H1 (cell line): ENCODE data around the gene PDK3. TPM values are rescaled to one million over a fixed set of nuclear protein-coding genes. Genes with fewer than 3 reads are reported as not detected.

Experiments
- CTCF ChIA-PET: fragments of 300-600 bp; sonication (Branson Sonifier 250); formaldehyde crosslinking; loops from one replicate; lab custom pipeline; 2021; ENCODE audit not compliant: partially characterized antibody; lab: Charles Lee
- POLR2A ChIA-PET: fragments of 300-600 bp; sonication (Branson Sonifier 250); formaldehyde crosslinking; loops from one replicate; lab custom pipeline; 2021; ENCODE audit warnings: inconsistent platforms; ENCODE audit not compliant: partially characterized antibody; lab: Charles Lee
- DNase-seq, 2 experiments: peaks; one replicate each; pipeline versions ENCODE4 v3.0.0 to v3.0.0-alpha.2; 2010 to 2022; ENCODE audit warnings: low spot score in 2 of 2, low read depth in 1 of 2, mixed read lengths in 1 of 2
- FAIRE-seq: peaks from 2 replicates; lab custom pipeline; 2011; peaks lifted over from hg19 to GRCh38; lab: Jason Lieb, UNC
- H2AFZ ChIP-seq: 2 replicates; pipeline ENCODE4 v1.8.1; 2012; ENCODE audit warnings: low read length, inconsistent platforms
- H2AK5ac ChIP-seq: 2 replicates; pipeline ENCODE4 v1.6.1; 2013; ENCODE audit warnings: low read depth, low read length
- H2BK120ac ChIP-seq: replicated peaks from 2 replicates; pipeline ENCODE3; 2013; ENCODE audit warnings: low read depth, low read length, inconsistent platforms
- H2BK12ac ChIP-seq: 2 replicates; pipeline ENCODE4 v1.6.1; 2013; ENCODE audit warnings: low read depth, low read length
- H2BK15ac ChIP-seq: 2 replicates; pipeline ENCODE4 v1.6.1; 2013; ENCODE audit warnings: low read length
- H2BK20ac ChIP-seq: 2 replicates; pipeline ENCODE4 v1.6.1; 2013; ENCODE audit warnings: low read length
- H2BK5ac ChIP-seq: 2 replicates; pipeline ENCODE4 v1.6.1; 2013; ENCODE audit warnings: low read depth, low read length
- H3K14ac ChIP-seq: 2 replicates; pipeline ENCODE4 v1.6.1; 2013; ENCODE audit warnings: inconsistent platforms; ENCODE audit not compliant: insufficient read length
- H3K18ac ChIP-seq: 2 replicates; pipeline ENCODE4 v1.6.1; 2013; ENCODE audit warnings: low read length; ENCODE audit errors: extremely low read depth
- H3K23ac ChIP-seq: 2 replicates; pipeline ENCODE4 v1.6.1; 2013; ENCODE audit warnings: inconsistent platforms; ENCODE audit not compliant: insufficient read length
- H3K23me2 ChIP-seq: 2 replicates; pipeline ENCODE4 v1.6.1; 2013; ENCODE audit warnings: low read depth, low read length
- H3K27ac ChIP-seq: 2 replicates; pipeline ENCODE4 v1.6.1; 2011; ENCODE audit warnings: low read depth, low read length, inconsistent platforms
- H3K27me3 ChIP-seq, 4 experiments: replicated peaks in 1 of 4; 1 replicate in 1 of 4; 2 replicates in 3 of 4; pipeline versions ENCODE4 v1.6.1 to v1.8.1; 2011 to 2013; ENCODE audit warnings: low read length in 3 of 4, mild to moderate bottlenecking in 3 of 4, inconsistent platforms in 2 of 4, mixed read lengths in 2 of 4, moderate library complexity in 1 of 4; ENCODE audit not compliant: control insufficient read depth in 3 of 4, insufficient read depth in 3 of 4; ENCODE audit errors: extremely low read depth in 1 of 4
- H3K36me3 ChIP-seq, 4 experiments: 2 replicates each; pipeline versions ENCODE4 v1.6.1 to v1.8.1; 2011 to 2013; ENCODE audit warnings: mild to moderate bottlenecking in 4 of 4, low read length in 3 of 4, moderate library complexity in 2 of 4, control low read depth in 1 of 4, inconsistent platforms in 1 of 4; ENCODE audit not compliant: insufficient read depth in 4 of 4, control insufficient read depth in 2 of 4
- H3K4ac ChIP-seq: replicated peaks from 2 replicates; pipeline ENCODE3; 2013; ENCODE audit warnings: low read length, low read depth, mixed read lengths, inconsistent platforms; ENCODE audit not compliant: insufficient read length
- H3K4me1 ChIP-seq, 4 experiments: replicated peaks in 1 of 4; 1 replicate in 1 of 4; 2 replicates in 3 of 4; pipeline versions ENCODE4 v1.6.1 to v1.8.1; 2011 to 2013; ENCODE audit warnings: low read length in 3 of 4, inconsistent platforms in 2 of 4, mixed read lengths in 1 of 4; ENCODE audit not compliant: insufficient read depth in 4 of 4, control insufficient read depth in 3 of 4
- H3K4me2 ChIP-seq, 2 experiments: 2 replicates each; pipeline versions ENCODE4 v1.6.1 to v1.8.1; 2011 to 2013; ENCODE audit warnings: low read depth in 2 of 2, low read length in 2 of 2, control low read depth in 1 of 2, inconsistent platforms in 1 of 2, mild to moderate bottlenecking in 1 of 2; ENCODE audit not compliant: insufficient read depth in 1 of 2
- H3K4me3 ChIP-seq, 4 experiments: fragments of 200-600, 300-600 bp in 1 of 4; sonication (generic), shearing (Covaris generic), sonication (Bioruptor Twin) in 1 of 4; 2 replicates each; pipeline versions ENCODE4 v1.5.1 to v1.8.1; 2011 to 2016; ENCODE audit warnings: low read length in 4 of 4, low read depth in 3 of 4, control low read depth in 2 of 4, inconsistent platforms in 2 of 4, mild to moderate bottlenecking in 2 of 4, mixed read lengths in 1 of 4, moderate library complexity in 1 of 4; ENCODE audit not compliant: insufficient read depth in 2 of 4; ENCODE audit errors: extremely low read depth in 1 of 4
- H3K56ac ChIP-seq: replicated peaks from 2 replicates; pipeline ENCODE3; 2013; ENCODE audit warnings: low read depth, mild to moderate bottlenecking, mixed read lengths, low read length, inconsistent platforms; ENCODE audit not compliant: insufficient read length
- H3K79me1 ChIP-seq: 2 replicates; pipeline ENCODE4 v1.6.1; 2013; ENCODE audit warnings: low read depth, low read length, control low read depth
- H3K79me2 ChIP-seq, 2 experiments: 2 replicates each; pipeline versions ENCODE4 v1.6.1 to v1.8.1; 2012 to 2013; ENCODE audit warnings: low read length in 2 of 2, mild to moderate bottlenecking in 2 of 2, inconsistent platforms in 1 of 2; ENCODE audit not compliant: insufficient read depth in 2 of 2, control insufficient read depth in 1 of 2
- H3K9ac ChIP-seq, 4 experiments: replicated peaks in 1 of 4; 1 replicate in 1 of 4; 2 replicates in 3 of 4; pipeline versions ENCODE4 v1.6.1 to v1.8.1; 2011 to 2013; ENCODE audit warnings: low read depth in 3 of 4, low read length in 3 of 4, control low read depth in 2 of 4, mild to moderate bottlenecking in 2 of 4, moderate library complexity in 2 of 4, inconsistent platforms in 1 of 4; ENCODE audit errors: extremely low read depth in 1 of 4
- H3K9me3 ChIP-seq, 2 experiments: 2 replicates each; pipeline versions ENCODE4 v1.6.1 to v1.8.1; 2012 to 2013; ENCODE audit warnings: mild to moderate bottlenecking in 2 of 2, moderate library complexity in 2 of 2, control low read depth in 1 of 2, inconsistent platforms in 1 of 2, low read depth in 1 of 2, low read length in 1 of 2, mixed read lengths in 1 of 2; ENCODE audit not compliant: insufficient read depth in 2 of 2
- H4K20me1 ChIP-seq, 2 experiments: replicated peaks in 1 of 2; 2 replicates each; pipeline versions ENCODE3 to v1.8.1; 2011 to 2013; ENCODE audit warnings: inconsistent platforms in 2 of 2, low read length in 2 of 2, mild to moderate bottlenecking in 1 of 2; ENCODE audit not compliant: insufficient read depth in 2 of 2, control insufficient read depth in 1 of 2
- H4K5ac ChIP-seq: 2 replicates; pipeline ENCODE4 v1.6.1; 2013; ENCODE audit warnings: low read length, low read depth, mixed read lengths, inconsistent platforms; ENCODE audit not compliant: insufficient read length
- H4K8ac ChIP-seq: 2 replicates; pipeline ENCODE4 v1.8.0; 2013; ENCODE audit warnings: mild to moderate bottlenecking, moderate library complexity, low read length, inconsistent platforms; ENCODE audit not compliant: insufficient read depth; ENCODE audit errors: extremely low read depth
- H4K91ac ChIP-seq: replicated peaks from 2 replicates; pipeline ENCODE3; 2013; ENCODE audit warnings: low read length, mixed read lengths, inconsistent platforms; ENCODE audit not compliant: insufficient read length
- CTCF ChIP-seq, 3 experiments: IDR thresholded peaks; 1 replicate in 2 of 3; 2 replicates in 1 of 3; pipeline versions ENCODE4 v1.5.1 to v1.6.1; 2011; ENCODE audit warnings: low read length in 3 of 3, mild to moderate bottlenecking in 3 of 3, inconsistent platforms in 2 of 3, low read depth in 1 of 3, moderate library complexity in 1 of 3; ENCODE audit not compliant: insufficient read depth in 1 of 3; ENCODE audit errors: control extremely low read depth in 1 of 3
- TAF1 ChIP-seq: IDR thresholded peaks from 2 replicates; pipeline ENCODE4 v1.6.1; 2011; ENCODE audit warnings: mild to moderate bottlenecking, low read depth, low read length
- whole genome bisulfite sequencing, 2 experiments: shearing (Covaris generic) in 1 of 2; methylation state at CpG; one replicate each; pipeline versions ENCODE4 v1.1.6 to v1.1.7; 2013 to 2015; ENCODE audit warnings: low lambda C conversion rate in 2 of 2, mixed read lengths in 2 of 2, inconsistent platforms in 1 of 2, low coverage in 1 of 2, missing lambda C conversion rate in 1 of 2; ENCODE audit not compliant: insufficient replicate concordance in 2 of 2, insufficient coverage in 1 of 2, insufficient read length in 1 of 2; ENCODE audit errors: extremely low coverage in 1 of 2, missing lambda C conversion rate in 1 of 2; 5-methylcytosine and 5-hydroxymethylcytosine counted together
- polyA plus RNA-seq, 7 experiments: library from polyadenylated mRNA; depleted of rRNA in 3 of 7; stranded (reverse) in 5 of 7; unstranded in 2 of 7; fragments of >200 nt in 5 of 7; fragments of 200-250 nt in 2 of 7; gene quantifications; 1 replicate in 5 of 7; 2 replicates in 1 of 7; 4 replicates in 1 of 7; pipeline versions ENCODE4 v1.2.1 to v1.2.3, GENCODE V29; 2011 to 2013; ENCODE audit warnings: missing spikeins in 2 of 7, mixed read lengths in 2 of 7
- total RNA-seq: library from RNA; stranded (reverse); fragmentation: NEBNext Ultra II Directional; extraction: Animal tissue kit (Norgen Biotek cat#: 25700); gene quantifications from 2 replicates; pipeline ENCODE4 v1.2.1, GENCODE V29; 2021

Gene PDK3
- total and polyA plus RNA-seq, 2 of the 8 experiments (the other 6 are each of a cell fraction or from before 2014, with no cell fraction given), result 22.5 to 25.5 TPM

- CTCF ChIA-PET, result interaction anchor here (1.3 to 1.6 kb wide), 2 partner anchors 157 to 181 kb away, joined by 4 to 8 read pairs; no protein-coding TSS in a partner anchor
These were observed 87.9 kb downstream of the PDK3 start for GRCh38 chrX:24553011-24553410.

More at GRCh38 chrX:24553011-24553410, 87.9 kb downstream of the PDK3 start:
- POLR2A ChIA-PET, result no interaction called here
- Histone ChIP-seq H3K23ac (no peak overlapping the region), H3K4me1 (no peaks in the 10 kb centered on the region), H4K91ac (no peak overlapping the region), H2AK5ac (no peak overlapping the region), H3K23me2 (no peaks in the 10 kb centered on the region), H3K79me2 (no peaks in the 10 kb centered on the region), H4K8ac (no peak overlapping the region), H3K27ac (no peak overlapping the region), H2BK5ac (no peak overlapping the region), H3K27me3 (no peaks in the 10 kb centered on the region), H3K36me3 (no peaks in the 10 kb centered on the region; a peak in 1 of 8 replicates), H3K18ac (no peak overlapping the region), H2BK120ac (no peak overlapping the region), H2BK15ac (no peak overlapping the region), H2AFZ (no peak overlapping the region), H3K9ac (no peak overlapping the region), H2BK12ac (no peak overlapping the region), H3K9me3 (no peaks in the 10 kb centered on the region), H3K4me2 (no peak overlapping the region), H4K20me1 (no peaks in the 10 kb centered on the region), H3K79me1 (no peaks in the 10 kb centered on the region), H3K4ac (no peak overlapping the region), H2BK20ac (no peak overlapping the region), H3K14ac (no peak overlapping the region), H3K56ac (no peak overlapping the region), H4K5ac (no peak overlapping the region), H3K4me3 (no peak overlapping the region)
- WGBS, 2 experiments, result 81% methylated on average over 4 of the region's 4 CpGs; no CpG with 5 or more reads in 1 of the 2 experiments
- TF ChIP-seq TAF1 (no peak), CTCF (IDR thresholded peaks at IDR 0.05; ENCODE audit: control extremely low read depth in 1 of 3, insufficient read depth in 1 of 3, low read depth in 1 of 3, low read length in 3 of 3) (no peak)
- no peak for FAIRE-seq
- DNase-seq, result no peak
